Activated CD8-positive, alpha-beta T cell treated with anti-CD3 and anti-CD28 coated beads for 36 hours (primary cell): Measurements from ENCODE around the gene IQCE. TPM values are rescaled to one million over a fixed set of nuclear protein-coding genes. Genes with fewer than 3 reads are reported as not detected.

ENCODE experiments used
- ATAC-seq: fragments of 200-7000 bp; cut with Tn5 transposase; one replicate; pipeline ENCODE4 v1.10.0; 2021; ENCODE audit warnings: mild to moderate bottlenecking, moderate library complexity
- CTCF ChIA-PET: fragments of 350-600 bp; sonication (Branson Sonifier 250); formaldehyde crosslinking; loops from one replicate; lab custom pipeline; 2021; ENCODE audit warnings: antibody characterized with exemption; lab: Charles Lee
- POLR2A ChIA-PET: fragments of 350-600 bp; sonication (Branson Sonifier 250); formaldehyde crosslinking; loops from one replicate; lab custom pipeline; 2021; ENCODE audit warnings: antibody characterized with exemption; lab: Charles Lee
- DNase-seq: peaks from one replicate; pipeline ENCODE4 v3.0.0-alpha.2; 2020
- H3K27ac Mint-ChIP-seq: one replicate; pipeline ENCODE4 v1.8.0; 2021; ENCODE audit warnings: mild to moderate bottlenecking, mixed read lengths
- H3K27me3 Mint-ChIP-seq: one replicate; pipeline ENCODE4 v1.8.0; 2021; ENCODE audit warnings: mixed read lengths
- H3K36me3 Mint-ChIP-seq: one replicate; pipeline ENCODE4 v1.8.0; 2021; ENCODE audit warnings: low read depth, mixed read lengths
- H3K4me1 Mint-ChIP-seq: one replicate; pipeline ENCODE4 v1.8.0; 2021; ENCODE audit warnings: low read depth, mixed read lengths
- H3K4me3 Mint-ChIP-seq: one replicate; pipeline ENCODE4 v1.8.0; 2021; ENCODE audit warnings: mild to moderate bottlenecking, moderate library complexity, mixed read lengths
- H3K9me3 Mint-ChIP-seq: one replicate; pipeline ENCODE4 v1.8.0; 2021; ENCODE audit warnings: mixed read lengths
- CTCF ChIP-seq: fragments of 200-600 bp; IDR thresholded peaks from one replicate; pipeline ENCODE4 v1.8.0; 2022; ENCODE audit warnings: antibody characterized with exemption, mild to moderate bottlenecking
- intact Hi-C: fragments of 100-400 bp; cut with micrococcal nuclease; formaldehyde crosslinking; loops from one replicate; pipeline ENCODE4 v1.10.0; 2022
- total RNA-seq, 2 experiments: library from RNA; stranded (reverse); gene quantifications; one replicate each; pipeline ENCODE4 v1.2.3, GENCODE V29; 2021

IQCE gene
- total RNA-seq, 2 experiments from 2014 or later = 4.0 to 4.3 TPM

GRCh38 chr7:2629746-2630681 lies 71.2 kb downstream of the IQCE start:
- ATAC-seq = no peak
- no peaks in the 10 kb centered on the region for H3K9me3 Mint-ChIP-seq
- POLR2A ChIA-PET = interaction anchor here (0.5 kb wide), 1 partner anchor 108 kb away, joined by 3 read pairs; no protein-coding TSS in a partner anchor
- no peaks in the 10 kb centered on the region for H3K27me3 Mint-ChIP-seq
- CTCF ChIA-PET = interaction anchor here (2.0 kb wide), 1 partner anchor 41 kb away, joined by 8 read pairs; no protein-coding TSS in a partner anchor
- TF ChIP-seq CTCF = no peak
- no peak for DNase-seq
- intact Hi-C loops = loop anchor here (10.0 kb wide), 1 partner anchor 75 kb away; the partner anchor contains the start of genes BRAT1 and IQCE
- H3K4me1 Mint-ChIP-seq = peaks cover 16% of the 10 kb centered on the region
- no peaks in the 10 kb centered on the region for H3K36me3 Mint-ChIP-seq
- H3K4me3 Mint-ChIP-seq = no peak overlapping the region
- no peak overlapping the region for H3K27ac Mint-ChIP-seq

- ATAC-seq (peak; percentile 26), DNase-seq (no peak)
- no peaks in the 10 kb centered on the region for H3K36me3 Mint-ChIP-seq
- intact Hi-C loops = loop anchor here (10.0 kb wide), 1 partner anchor 77 kb away; the partner anchor contains the start of genes BRAT1 and IQCE
- H3K27ac Mint-ChIP-seq = peak within 1 kb of the TSS; percentile 91
- no peaks in the 10 kb centered on the region for H3K27me3 Mint-ChIP-seq
- H3K9me3 Mint-ChIP-seq = no peaks in the 10 kb centered on the region
- peaks cover 16% of the 10 kb centered on the region for H3K4me1 Mint-ChIP-seq
- TF ChIP-seq CTCF = no peak
- ChIA-PET POLR2A (interaction anchor here (0.6 to 1.4 kb wide), 4 partner anchors 9 to 83 kb away, joined by 3 to 5 read pairs (median 4); no protein-coding TSS in a partner anchor), CTCF (interaction anchor here (1.8 kb wide), 1 partner anchor 23 kb away, joined by 5 read pairs; no protein-coding TSS in a partner anchor)
- H3K4me3 Mint-ChIP-seq = peak within 1 kb of the TSS; percentile 96
These were observed 73.4 kb downstream of the IQCE start, which contains the start of gene TTYH3 for GRCh38 chr7:2631946-2632732. TTYH3 (plus strand) TSS chr7:2631986; CDS start chr7:2632156, 170 bp downstream.

GRCh38 chr7:2632733-2633537 lies 74.2 kb downstream of the IQCE start:
- intact Hi-C loops = loop anchor here (10.0 kb wide), 1 partner anchor 78 kb away; the partner anchor contains the start of genes BRAT1 and IQCE
- POLR2A ChIA-PET = interaction anchor here (0.6 to 1.4 kb wide), 2 partner anchors 14 to 82 kb away, joined by 3 to 5 read pairs; no protein-coding TSS in a partner anchor
- H3K27ac Mint-ChIP-seq = peak overlapping the region; percentile 91
- ATAC-seq (peak; percentile 15), DNase-seq (peak; percentile 80)
- no peaks in the 10 kb centered on the region for H3K27me3 Mint-ChIP-seq
- H3K4me1 Mint-ChIP-seq = peaks cover 16% of the 10 kb centered on the region
- H3K36me3 Mint-ChIP-seq = no peaks in the 10 kb centered on the region
- CTCF ChIA-PET = interaction anchor here (1.6 to 1.8 kb wide), 2 partner anchors 24 to 77 kb away, joined by 5 to 6 read pairs; no protein-coding TSS in a partner anchor
- peak overlapping the region; percentile 96 for H3K4me3 Mint-ChIP-seq
- no peaks in the 10 kb centered on the region for H3K9me3 Mint-ChIP-seq
- no peak for TF ChIP-seq CTCF

GRCh38 chr7:2633538-2634266 lies 74.9 kb downstream of the IQCE start:
- Mint-ChIP-seq H3K4me3 (peak overlapping the region; percentile 96), H3K4me1 (peaks cover 16% of the 10 kb centered on the region), H3K36me3 (no peaks in the 10 kb centered on the region), H3K27ac (peak overlapping the region; percentile 89), H3K27me3 (no peaks in the 10 kb centered on the region), H3K9me3 (no peaks in the 10 kb centered on the region)
- no peak for TF ChIP-seq CTCF
- DNase-seq (peak; percentile 74), ATAC-seq (peak; percentile 54)
- intact Hi-C loops = loop anchor here (10.0 kb wide), 1 partner anchor 79 kb away; the partner anchor contains the start of genes BRAT1 and IQCE
- ChIA-PET CTCF (interaction anchor here (0.7 to 1.6 kb wide), 2 partner anchors 76 to 124 kb away, joined by 3 to 6 read pairs; no protein-coding TSS in a partner anchor), POLR2A (interaction anchor here (1.1 to 1.4 kb wide), 2 partner anchors 11 to 15 kb away, joined by 3 to 5 read pairs; no protein-coding TSS in a partner anchor)
